Neural progenitor cell (in vitro differentiated cells): ENCODE data around the gene SLC12A9. TPM values are rescaled to one million over a fixed set of nuclear protein-coding genes. Genes with fewer than 3 reads are reported as not detected.

Source experiments
- DNase-seq: peaks from one replicate; pipeline ENCODE4 v3.0.0-alpha.2; 2016; ENCODE audit warnings: low spot score
- H2AFZ ChIP-seq: fragments of 200-600 bp; sonication (generic); replicated peaks from 2 replicates; pipeline ENCODE4 v1.6.1; 2016; ENCODE audit warnings: antibody characterized with exemption
- H3F3A ChIP-seq: fragments of 200-600 bp; sonication (generic); 2 replicates; pipeline ENCODE4 v1.6.1; 2016; ENCODE audit warnings: antibody characterized with exemption, low read depth
- H3K27ac ChIP-seq: fragments of 200-600 bp; sonication (generic); 2 replicates; pipeline ENCODE4 v1.5.1; 2016; ENCODE audit warnings: mild to moderate bottlenecking
- H3K27me3 ChIP-seq: fragments of 200-600 bp; sonication (generic); 2 replicates; pipeline ENCODE4 v1.6.1; 2016; ENCODE audit warnings: mild to moderate bottlenecking, moderate library complexity
- H3K36me3 ChIP-seq: fragments of 200-600 bp; sonication (generic); 2 replicates; pipeline ENCODE4 v1.5.1; 2016
- H3K4me1 ChIP-seq: fragments of 200-600 bp; sonication (generic); 2 replicates; pipeline ENCODE4 v1.6.1; 2016; ENCODE audit warnings: mixed run types
- H3K4me2 ChIP-seq: fragments of 200-600 bp; sonication (generic); 2 replicates; pipeline ENCODE4 v1.6.1; 2016
- H3K4me3 ChIP-seq: fragments of 200-600 bp; sonication (generic); 2 replicates; pipeline ENCODE4 v1.5.1; 2016
- H3K79me2 ChIP-seq: fragments of 200-600 bp; sonication (generic); 2 replicates; pipeline ENCODE4 v1.6.1; 2016; ENCODE audit warnings: low read depth
- H3K9ac ChIP-seq: fragments of 200-600 bp; sonication (generic); 2 replicates; pipeline ENCODE4 v1.6.1; 2016
- H3K9me3 ChIP-seq: fragments of 200-600 bp; sonication (generic); 2 replicates; pipeline ENCODE4 v1.5.1; 2016; ENCODE audit warnings: low read depth
- H4K20me1 ChIP-seq: fragments of 200-600 bp; sonication (generic); 2 replicates; pipeline ENCODE4 v1.6.1; 2016; ENCODE audit warnings: low read depth
- H3K27ac Mint-ChIP-seq: 3 replicates; pipeline ENCODE4 v1.8.0; 2021; ENCODE audit warnings: mixed read lengths
- H3K27me3 Mint-ChIP-seq: 2 replicates; pipeline ENCODE4 v1.8.0; 2022; ENCODE audit warnings: low read depth, mild to moderate bottlenecking, inconsistent platforms, moderate library complexity, mixed read lengths; ENCODE audit not compliant: insufficient read depth
- H3K36me3 Mint-ChIP-seq: 3 replicates; pipeline ENCODE4 v1.8.0; 2021; ENCODE audit warnings: mixed read lengths
- H3K4me1 Mint-ChIP-seq: 3 replicates; pipeline ENCODE4 v1.8.0; 2021; ENCODE audit warnings: mixed read lengths
- H3K4me3 Mint-ChIP-seq: 3 replicates; pipeline ENCODE4 v1.8.0; 2021; ENCODE audit warnings: mild to moderate bottlenecking, moderate library complexity, mixed read lengths
- H3K9me3 Mint-ChIP-seq: 3 replicates; pipeline ENCODE4 v1.8.0; 2020; ENCODE audit warnings: mixed read lengths
- EZH2 ChIP-seq: fragments of 200-600 bp; sonication (generic); IDR thresholded peaks from 2 replicates; pipeline ENCODE4 v1.6.1; 2017; ENCODE audit warnings: antibody characterized with exemption, mild to moderate bottlenecking, moderate library complexity
- EZH2phosphoT487 ChIP-seq: fragments of 200-600 bp; sonication (generic); IDR thresholded peaks from 2 replicates; pipeline ENCODE4 v1.6.1; 2017; ENCODE audit warnings: antibody characterized with exemption
- total RNA-seq: library from RNA; depleted of rRNA; stranded (reverse); fragments of >200 nt; gene quantifications from 2 replicates; pipeline ENCODE4 v1.2.3, GENCODE V29; 2015; ENCODE audit warnings: low replicate concordance
- TF ChIP-seq, protein P1 (sequence below): fragments of 200-600 bp; sonication (generic); IDR thresholded peaks from 2 replicates; pipeline ENCODE4 v1.5.1; 2017; ENCODE audit warnings: antibody characterized with exemption, mild to moderate bottlenecking

SLC12A9 gene
- total RNA-seq, 1 donor from 2014 or later, result 3.5 TPM

- Histone ChIP-seq H3K9me3 (no peaks in the 10 kb centered on the region), H4K20me1 (peaks cover 46% of the 10 kb centered on the region), H3K27ac (peak within 1 kb of the TSS; percentile 95), H3K9ac (peak within 1 kb of the TSS; percentile 96), H3K4me2 (peak within 1 kb of the TSS; percentile 93), H3F3A (peaks cover 49% of the 10 kb centered on the region), H3K4me1 (peaks cover 29% of the 10 kb centered on the region), H2AFZ (peak within 1 kb of the TSS; percentile 27), H3K4me3 (peak within 1 kb of the TSS; percentile 91), H3K27me3 (no peaks in the 10 kb centered on the region), H3K36me3 (peaks cover 7% of the 10 kb centered on the region), H3K79me2 (peaks cover 48% of the 10 kb centered on the region)
- no peak for TF ChIP-seq EZH2
- TF ChIP-seq, protein P1, sequence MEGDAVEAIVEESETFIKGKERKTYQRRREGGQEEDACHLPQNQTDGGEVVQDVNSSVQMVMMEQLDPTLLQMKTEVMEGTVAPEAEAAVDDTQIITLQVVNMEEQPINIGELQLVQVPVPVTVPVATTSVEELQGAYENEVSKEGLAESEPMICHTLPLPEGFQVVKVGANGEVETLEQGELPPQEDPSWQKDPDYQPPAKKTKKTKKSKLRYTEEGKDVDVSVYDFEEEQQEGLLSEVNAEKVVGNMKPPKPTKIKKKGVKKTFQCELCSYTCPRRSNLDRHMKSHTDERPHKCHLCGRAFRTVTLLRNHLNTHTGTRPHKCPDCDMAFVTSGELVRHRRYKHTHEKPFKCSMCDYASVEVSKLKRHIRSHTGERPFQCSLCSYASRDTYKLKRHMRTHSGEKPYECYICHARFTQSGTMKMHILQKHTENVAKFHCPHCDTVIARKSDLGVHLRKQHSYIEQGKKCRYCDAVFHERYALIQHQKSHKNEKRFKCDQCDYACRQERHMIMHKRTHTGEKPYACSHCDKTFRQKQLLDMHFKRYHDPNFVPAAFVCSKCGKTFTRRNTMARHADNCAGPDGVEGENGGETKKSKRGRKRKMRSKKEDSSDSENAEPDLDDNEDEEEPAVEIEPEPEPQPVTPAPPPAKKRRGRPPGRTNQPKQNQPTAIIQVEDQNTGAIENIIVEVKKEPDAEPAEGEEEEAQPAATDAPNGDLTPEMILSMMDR, result peak; percentile 40
- TF ChIP-seq EZH2phosphoT487, result no peak
- DNase-seq, result peak; percentile 100
- H3K27ac Mint-ChIP-seq, result peak within 1 kb of the TSS; percentile 99
- peak within 1 kb of the TSS; percentile 99 for H3K4me3 Mint-ChIP-seq
- H3K9me3 Mint-ChIP-seq, result no peaks in the 10 kb centered on the region
- H3K4me1 Mint-ChIP-seq, result peaks cover 43% of the 10 kb centered on the region
- H3K27me3 Mint-ChIP-seq, result peaks cover 2% of the 10 kb centered on the region
- peaks cover 28% of the 10 kb centered on the region for H3K36me3 Mint-ChIP-seq
These were observed 22.3 kb downstream of the SLC12A9 start, which contains the start of gene SRRT for GRCh38 chr7:100874577-100875355. Gene SRRT (plus strand): TSS chr7:100875103. CDS start chr7:100875591, 488 bp downstream.

- peak; percentile 47 for DNase-seq
These were observed 22.8 kb downstream of the SLC12A9 start for GRCh38 chr7:100875356-100875751.

GRCh38 chr7:100878013-100878412 lies 25.5 kb downstream of the SLC12A9 start:
- H3K27ac ChIP-seq, result no peak overlapping the region
- H3K36me3 ChIP-seq, result peaks cover 8% of the 10 kb centered on the region
- H4K20me1 ChIP-seq, result peaks cover 76% of the 10 kb centered on the region
- H3K4me3 ChIP-seq, result no peak overlapping the region
- Mint-ChIP-seq H3K4me3 (peak overlapping the region; percentile 48), H3K36me3 (peaks cover 42% of the 10 kb centered on the region), H3K4me1 (peaks cover 49% of the 10 kb centered on the region), H3K27ac (no peak overlapping the region), H3K27me3 (peaks cover 7% of the 10 kb centered on the region), H3K9me3 (no peaks in the 10 kb centered on the region)
- H3K9me3 ChIP-seq, result no peaks in the 10 kb centered on the region
- no peak overlapping the region for H3K9ac ChIP-seq
- H2AFZ ChIP-seq, result no peak overlapping the region
- H3K27me3 ChIP-seq, result no peaks in the 10 kb centered on the region
- DNase-seq, result no peak
- no peak for TF ChIP-seq EZH2
- TF ChIP-seq EZH2phosphoT487, result no peak
- TF ChIP-seq, protein P1, result no peak
- H3K4me2 ChIP-seq, result peak overlapping the region; percentile 93
- peaks cover 55% of the 10 kb centered on the region for H3F3A ChIP-seq
- H3K4me1 ChIP-seq, result peaks cover 30% of the 10 kb centered on the region
- H3K79me2 ChIP-seq, result peaks cover 79% of the 10 kb centered on the region

More at GRCh38 chr7:100875356-100875751, 22.8 kb downstream of the SLC12A9 start:
- Histone ChIP-seq H3K9ac (peak overlapping the region; percentile 96), H3K4me2 (peak overlapping the region; percentile 93), H2AFZ (no peak overlapping the region), H3K4me1 (peaks cover 30% of the 10 kb centered on the region), H3K4me3 (peak overlapping the region; percentile 91), H3K79me2 (peaks cover 54% of the 10 kb centered on the region), H4K20me1 (peaks cover 52% of the 10 kb centered on the region), H3K27me3 (no peaks in the 10 kb centered on the region), H3K27ac (peak overlapping the region; percentile 95), H3K36me3 (peaks cover 7% of the 10 kb centered on the region), H3K9me3 (no peaks in the 10 kb centered on the region), H3F3A (peaks cover 50% of the 10 kb centered on the region)
- H3K4me1 Mint-ChIP-seq, result peaks cover 46% of the 10 kb centered on the region
- peak overlapping the region; percentile 99 for H3K4me3 Mint-ChIP-seq
- TF ChIP-seq, protein P1, result no peak
- no peak for TF ChIP-seq EZH2phosphoT487
- TF ChIP-seq EZH2, result no peak
- peak overlapping the region; percentile 91 for H3K27ac Mint-ChIP-seq
- H3K9me3 Mint-ChIP-seq, result no peaks in the 10 kb centered on the region
- H3K36me3 Mint-ChIP-seq, result peaks cover 32% of the 10 kb centered on the region
- peaks cover 5% of the 10 kb centered on the region for H3K27me3 Mint-ChIP-seq
